Measurements from ENCODE around the gene PAQR5.
"Not testable (repeated sequence)": the region's sequence is repeated elsewhere in the genome, so short reads cannot be mapped to it uniquely, and the experiment has no call there.

- not testable (repeated sequence) for TF ChIP-seq POLR2AphosphoS5, POLR2A, EP300 (IDR thresholded peaks at IDR 0.05)
- TF ChIP-seq, protein P1, sequence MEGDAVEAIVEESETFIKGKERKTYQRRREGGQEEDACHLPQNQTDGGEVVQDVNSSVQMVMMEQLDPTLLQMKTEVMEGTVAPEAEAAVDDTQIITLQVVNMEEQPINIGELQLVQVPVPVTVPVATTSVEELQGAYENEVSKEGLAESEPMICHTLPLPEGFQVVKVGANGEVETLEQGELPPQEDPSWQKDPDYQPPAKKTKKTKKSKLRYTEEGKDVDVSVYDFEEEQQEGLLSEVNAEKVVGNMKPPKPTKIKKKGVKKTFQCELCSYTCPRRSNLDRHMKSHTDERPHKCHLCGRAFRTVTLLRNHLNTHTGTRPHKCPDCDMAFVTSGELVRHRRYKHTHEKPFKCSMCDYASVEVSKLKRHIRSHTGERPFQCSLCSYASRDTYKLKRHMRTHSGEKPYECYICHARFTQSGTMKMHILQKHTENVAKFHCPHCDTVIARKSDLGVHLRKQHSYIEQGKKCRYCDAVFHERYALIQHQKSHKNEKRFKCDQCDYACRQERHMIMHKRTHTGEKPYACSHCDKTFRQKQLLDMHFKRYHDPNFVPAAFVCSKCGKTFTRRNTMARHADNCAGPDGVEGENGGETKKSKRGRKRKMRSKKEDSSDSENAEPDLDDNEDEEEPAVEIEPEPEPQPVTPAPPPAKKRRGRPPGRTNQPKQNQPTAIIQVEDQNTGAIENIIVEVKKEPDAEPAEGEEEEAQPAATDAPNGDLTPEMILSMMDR (IDR thresholded peaks at IDR 0.05): not testable (repeated sequence)
Measured at GRCh38 chr15:69384066-69384465, 85.4 kb downstream of the PAQR5 start.

Measured in gastroesophageal sphincter (tissue), 3 donors.